NCI-H2171 treated with DMSO at 0.1 percent for 48 hours (cell line): ENCODE measurements around the gene CASKIN2.
A peak's percentile ranks its signal among the peaks of the same experiment; 100 is the strongest.
"Not testable (repeated sequence)": the region's sequence is repeated elsewhere in the genome, so short reads cannot be mapped to it uniquely, and the experiment has no call there.

Source experiments
- DNase-seq: peaks from one replicate; lab custom pipeline; 2025; lab: John Stamatoyannopoulos, UW

Gene CASKIN2

GRCh38 chr17:75465039-75465438, 50.3 kb downstream of the CASKIN2 start:
- DNase-seq: no peak

- DNase-seq: no peak
These were observed 51.7 kb downstream of the CASKIN2 start for GRCh38 chr17:75463603-75464002.

GRCh38 chr17:75460295-75460694, 55.0 kb downstream of the CASKIN2 start:
- no peak for DNase-seq

- no peak for DNase-seq
These were observed 55.6 kb downstream of the CASKIN2 start for GRCh38 chr17:75459590-75460267.

GRCh38 chr17:75459246-75459589, 56.1 kb downstream of the CASKIN2 start:
- DNase-seq: no peak

GRCh38 chr17:75457047-75457654, 58.2 kb downstream of the CASKIN2 start:
- peak; percentile 69 for DNase-seq

GRCh38 chr17:75456417-75457046, 58.8 kb downstream of the CASKIN2 start, which contains the start of gene TMEM94:
Gene TMEM94, plus strand, starts transcription at chr17:75456635. Its CDS starts 15,271 bp downstream, at chr17:75471906.
- DNase-seq: peak; percentile 97

GRCh38 chr17:75456039-75456416, 59.3 kb downstream of the CASKIN2 start:
- no peak for DNase-seq

GRCh38 chr17:75454672-75455071, 60.7 kb downstream of the CASKIN2 start:
- not testable (repeated sequence) for DNase-seq

GRCh38 chr17:75454193-75454592, 61.1 kb downstream of the CASKIN2 start:
- no peak for DNase-seq

- DNase-seq: no peak
These were observed 65.1 kb downstream of the CASKIN2 start for GRCh38 chr17:75450270-75450669.
